AML-193 (cell line): Measurements from ENCODE around the gene MYCBP2.
"Not testable (repeated sequence)": the region's sequence is repeated elsewhere in the genome, so short reads cannot be mapped to it uniquely, and the experiment has no call there.

Source experiments
- DNase-seq, 2 experiments: peaks; one replicate each; lab custom pipeline; 2025; lab: John Stamatoyannopoulos, UW

MYCBP2 gene

GRCh38 chr13:77218274-77218673 is 108.6 kb downstream of the MYCBP2 start:
- DNase-seq: no peak

GRCh38 chr13:77215543-77215942 is 111.4 kb downstream of the MYCBP2 start:
- DNase-seq: no peak

GRCh38 chr13:77213644-77214043 is 113.2 kb downstream of the MYCBP2 start:
- no peak for DNase-seq

- no peak for DNase-seq
Measured at GRCh38 chr13:77207943-77208342, 119.0 kb downstream of the MYCBP2 start.

- DNase-seq: not testable (repeated sequence)
Measured at GRCh38 chr13:77198995-77199394, 127.9 kb downstream of the MYCBP2 start.

- no peak for DNase-seq
Measured at GRCh38 chr13:77196052-77196618, 130.8 kb downstream of the MYCBP2 start.

GRCh38 chr13:77190349-77190958 is 136.4 kb downstream of the MYCBP2 start:
- DNase-seq: no peak

GRCh38 chr13:77185721-77186120 is 141.2 kb downstream of the MYCBP2 start:
- no peak for DNase-seq

- DNase-seq: no peak
Measured at GRCh38 chr13:77184455-77184854, 142.4 kb downstream of the MYCBP2 start.

- no peak for DNase-seq
Measured at GRCh38 chr13:77180011-77180410, 146.9 kb downstream of the MYCBP2 start.

- no peak for DNase-seq
Measured at GRCh38 chr13:77177646-77178045, 149.2 kb downstream of the MYCBP2 start.

GRCh38 chr13:77176350-77176749 is 150.5 kb downstream of the MYCBP2 start:
- no peak for DNase-seq

GRCh38 chr13:77172650-77173049 is 154.2 kb downstream of the MYCBP2 start:
- no peak for DNase-seq

GRCh38 chr13:77171451-77171850 is 155.4 kb downstream of the MYCBP2 start:
- DNase-seq: no peak

GRCh38 chr13:77168237-77168636 is 158.7 kb downstream of the MYCBP2 start:
- DNase-seq: no peak

- DNase-seq: no peak
Measured at GRCh38 chr13:77150651-77151050, 176.2 kb downstream of the MYCBP2 start.

- DNase-seq: no peak
Measured at GRCh38 chr13:77143431-77143830, 183.5 kb downstream of the MYCBP2 start.

- DNase-seq: no peak
Measured at GRCh38 chr13:77139306-77139705, 187.6 kb downstream of the MYCBP2 start.

GRCh38 chr13:77138813-77139212 is 188.1 kb downstream of the MYCBP2 start:
- DNase-seq: no peak

GRCh38 chr13:77136902-77137420 is 189.9 kb downstream of the MYCBP2 start:
- no peak for DNase-seq

GRCh38 chr13:77124423-77124822 is 202.5 kb downstream of the MYCBP2 start:
- no peak for DNase-seq

GRCh38 chr13:77118134-77118533 is 208.8 kb downstream of the MYCBP2 start:
- DNase-seq: no peak

GRCh38 chr13:77114271-77114670 is 212.6 kb downstream of the MYCBP2 start:
- DNase-seq: no peak

- no peak for DNase-seq
Measured at GRCh38 chr13:77113496-77113895, 213.4 kb downstream of the MYCBP2 start.
